ENCODE data around the gene ZMYND11. TPM values are rescaled to one million over a fixed set of nuclear protein-coding genes. Genes with fewer than 3 reads are reported as not detected.
A peak's percentile ranks its signal among the peaks of the same experiment; 100 is the strongest.

Gene ZMYND11
- total and polyA plus RNA-seq, 8 donors: 11.9 to 288 (median 42.4) TPM

GRCh38 chr10:112246-112645 lies 23.0 kb upstream of the ZMYND11 start:
- no peak overlapping the region for H3K4me3 ChIP-seq
- 46 to 60% (median 60%) methylated on average over 3 of the region's 3 CpGs for WGBS, 5 donors
- no peaks in the 10 kb centered on the region for H3K9me3 ChIP-seq
- no peaks in the 10 kb centered on the region for H3K27me3 ChIP-seq
- intact Hi-C loops (cut with DNase I; ENCODE audit: low total_unique reads): no loop called here
- H3K36me3 ChIP-seq: no peaks in the 10 kb centered on the region
- no peaks in the 10 kb centered on the region for H3K4me1 ChIP-seq
- no peak overlapping the region for H3K27ac ChIP-seq
- TF ChIP-seq CTCF (IDR thresholded peaks at IDR 0.05) (no peak), POLR2A (IDR thresholded peaks at IDR 0.05) (no peak), POLR2AphosphoS5 (IDR thresholded peaks at IDR 0.05) (no peak), EP300 (IDR thresholded peaks at IDR 0.05) (no peak)
- DNase-seq: no peak

GRCh38 chr10:124874-125273 lies 10.4 kb upstream of the ZMYND11 start:
- Histone ChIP-seq H3K36me3 (no peaks in the 10 kb centered on the region), H3K4me3 (no peak overlapping the region), H3K9me3 (no peaks in the 10 kb centered on the region), H3K27me3 (no peaks in the 10 kb centered on the region), H3K4me1 (peaks cover 0 to 4% (median 0%) of the 10 kb centered on the region in 4 donors), H3K27ac (no peak overlapping the region)
- TF ChIP-seq POLR2AphosphoS5 (IDR thresholded peaks at IDR 0.05) (no peak), CTCF (IDR thresholded peaks at IDR 0.05) (no peak), EP300 (IDR thresholded peaks at IDR 0.05) (no peak)
- 85 to 90% (median 89%) methylated on average over 1 of the region's 1 CpG for WGBS, 5 donors
- intact Hi-C loops (cut with DNase I; ENCODE audit: low total_unique reads): no loop called here
- no peak for DNase-seq

GRCh38 chr10:127612-128432 lies 7.4 kb upstream of the ZMYND11 start:
- H3K27ac ChIP-seq: no peak overlapping the region
- intact Hi-C loops (cut with DNase I; ENCODE audit: low total_unique reads): no loop called here
- H3K4me1 ChIP-seq: peaks cover 0 to 18% (median 4%) of the 10 kb centered on the region in 4 donors
- TF ChIP-seq POLR2AphosphoS5 (IDR thresholded peaks at IDR 0.05) (no peak), EP300 (IDR thresholded peaks at IDR 0.05) (no peak), CTCF (IDR thresholded peaks at IDR 0.05) (no peak), POLR2A (IDR thresholded peaks at IDR 0.05) (no peak)
- H3K27me3 ChIP-seq: no peaks in the 10 kb centered on the region
- H3K4me3 ChIP-seq: peak overlapping the region in 2 of 4 donors; percentile 12
- 56 to 83% (median 79%) methylated on average over 9 of the region's 9 CpGs for WGBS, 5 donors
- peak in 1 of 2 donors; percentile 57 for DNase-seq
- H3K9me3 ChIP-seq: no peaks in the 10 kb centered on the region
- no peaks in the 10 kb centered on the region for H3K36me3 ChIP-seq

DNA sequence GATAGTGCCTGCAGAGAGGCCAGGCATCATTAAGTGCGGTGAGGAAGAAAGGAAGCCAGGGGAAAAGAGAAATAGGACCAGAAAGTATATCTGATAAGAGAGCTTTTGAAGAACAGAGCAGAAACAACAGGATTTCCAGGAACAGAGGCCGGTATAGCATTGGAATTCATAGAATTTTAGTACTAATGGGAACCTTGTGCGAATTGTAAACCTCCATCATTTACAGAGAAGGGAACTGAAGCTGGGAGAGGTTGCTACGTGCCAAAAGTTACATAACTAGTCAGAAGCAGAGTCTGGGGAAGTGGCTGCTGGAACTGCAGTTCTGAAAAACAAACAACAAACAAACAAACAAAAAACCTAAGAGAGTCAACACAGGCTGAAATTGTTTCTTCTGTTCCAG lies 5.4 kb upstream of the ZMYND11 start:
- Histone ChIP-seq H3K27ac (no peak overlapping the region), H3K4me1 (peaks cover 0 to 33% (median 18%) of the 10 kb centered on the region in 4 donors), H3K9me3 (no peaks in the 10 kb centered on the region), H3K4me3 (no peak overlapping the region), H3K36me3 (no peaks in the 10 kb centered on the region), H3K27me3 (no peaks in the 10 kb centered on the region)
- DNase-seq: no peak
- intact Hi-C loops (cut with DNase I; ENCODE audit: low total_unique reads): no loop called here
- TF ChIP-seq CTCF (IDR thresholded peaks at IDR 0.05): no peak
- no peak for TF ChIP-seq POLR2AphosphoS5 (IDR thresholded peaks at IDR 0.05)
- TF ChIP-seq EP300 (IDR thresholded peaks at IDR 0.05): no peak
- TF ChIP-seq POLR2A (IDR thresholded peaks at IDR 0.05): no peak
- 54 to 86% (median 67%) methylated on average over 4 of the region's 4 CpGs for WGBS, 5 donors

Measured in stomach (tissue), 9 donors.